RPMI8226 (cell line): ENCODE measurements around the gene LMOD1.
"Not testable (repeated sequence)": the region's sequence is repeated elsewhere in the genome, so short reads cannot be mapped to it uniquely, and the experiment has no call there.

ENCODE experiments used
- DNase-seq: peaks from one replicate; pipeline ENCODE4 v3.0.0-alpha.2; 2015

Gene LMOD1

GRCh38 chr1:201912832-201913231 lies 33.5 kb downstream of the LMOD1 start:
- no peak for DNase-seq

- DNase-seq = no peak
These were observed 34.3 kb downstream of the LMOD1 start for GRCh38 chr1:201911826-201912571.

GRCh38 chr1:201907621-201908020 lies 38.7 kb downstream of the LMOD1 start:
- no peak for DNase-seq

- DNase-seq = no peak
These were observed 40.0 kb downstream of the LMOD1 start for GRCh38 chr1:201906336-201906735.

GRCh38 chr1:201905234-201905890 lies 41.0 kb downstream of the LMOD1 start:
- DNase-seq = no peak

DNA sequence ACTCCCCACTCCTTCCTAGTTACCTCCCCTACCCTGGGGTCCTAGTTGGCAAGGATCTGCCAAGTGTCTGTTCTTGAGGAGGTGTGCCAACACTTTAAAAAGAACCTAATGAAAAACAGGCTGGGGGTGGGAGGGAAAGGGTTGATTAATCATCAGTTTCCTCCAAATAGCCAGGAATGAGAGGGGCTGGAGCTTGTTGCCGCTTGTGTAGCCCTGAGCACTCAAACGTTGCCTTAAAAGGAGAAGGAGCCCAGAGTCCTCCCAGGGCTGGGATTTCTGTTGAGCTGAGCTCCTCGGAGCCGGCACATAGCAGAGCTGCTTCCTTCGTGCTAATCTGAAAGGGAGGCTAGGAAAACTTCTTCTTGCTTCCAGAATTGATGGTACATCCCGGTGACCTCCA lies 41.8 kb downstream of the LMOD1 start:
- no peak for DNase-seq

GRCh38 chr1:201903135-201903534 lies 43.2 kb downstream of the LMOD1 start:
- DNase-seq = no peak

GRCh38 chr1:201902198-201902597 lies 44.1 kb downstream of the LMOD1 start:
- DNase-seq = no peak

DNA sequence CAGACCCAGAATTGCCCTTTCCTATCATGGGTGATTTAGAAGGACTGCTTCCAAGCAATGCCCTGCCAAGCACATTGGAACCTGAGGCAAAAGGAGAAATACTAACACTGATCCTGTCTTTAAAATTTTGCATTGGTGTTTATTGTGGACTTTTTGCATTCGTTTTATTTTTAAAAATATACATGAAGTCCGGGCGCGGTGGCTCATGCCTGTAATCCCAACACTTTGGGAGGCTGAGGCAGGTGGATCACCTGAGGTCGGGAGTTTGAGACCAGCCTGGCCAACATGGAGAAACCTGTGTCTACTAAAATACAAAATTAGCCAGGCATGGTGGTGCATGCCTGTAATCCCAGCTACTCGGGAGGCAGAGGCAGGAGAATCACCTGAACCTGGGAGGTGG lies 45.3 kb downstream of the LMOD1 start:
- DNase-seq = not testable (repeated sequence)

GRCh38 chr1:201900476-201900875 lies 45.9 kb downstream of the LMOD1 start:
- DNase-seq = no peak

DNA sequence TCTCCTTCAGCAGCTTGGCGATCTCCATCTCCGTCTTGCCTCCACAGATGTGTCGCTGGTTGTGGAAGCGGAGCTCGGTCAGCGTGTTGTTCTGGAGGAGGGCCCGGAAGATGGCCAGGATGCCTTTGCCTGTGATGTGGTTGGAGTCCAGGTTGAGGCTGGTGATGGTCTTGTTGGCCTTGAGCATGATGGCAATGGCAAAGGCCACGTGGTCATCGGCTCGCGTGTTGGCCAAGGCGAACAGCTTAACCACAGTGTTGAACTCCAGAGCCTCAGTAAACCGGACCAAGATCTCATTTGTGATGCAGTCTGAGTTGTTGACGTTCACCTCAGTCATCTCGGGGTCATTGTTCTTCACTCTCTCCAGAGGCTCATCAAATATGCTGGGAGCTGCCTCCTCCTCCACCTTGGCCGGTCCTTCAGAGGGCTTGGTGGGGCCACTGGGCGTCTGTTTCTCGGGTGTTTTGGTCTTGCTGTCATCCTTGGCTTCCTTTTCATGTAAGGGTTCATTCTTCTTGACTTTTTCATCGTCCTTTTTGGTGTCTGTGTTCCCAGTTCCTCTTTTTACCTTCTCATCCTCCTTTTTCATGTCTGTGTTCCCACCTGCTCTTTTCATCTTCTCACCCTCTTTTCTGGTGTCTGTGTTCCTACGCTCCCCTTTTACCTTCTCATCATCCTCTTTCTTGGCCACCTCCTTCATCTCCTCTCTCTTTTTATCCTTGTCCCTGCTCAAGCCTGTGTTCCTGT lies 46.5 kb downstream of the LMOD1 start:
- no peak for DNase-seq

DNA sequence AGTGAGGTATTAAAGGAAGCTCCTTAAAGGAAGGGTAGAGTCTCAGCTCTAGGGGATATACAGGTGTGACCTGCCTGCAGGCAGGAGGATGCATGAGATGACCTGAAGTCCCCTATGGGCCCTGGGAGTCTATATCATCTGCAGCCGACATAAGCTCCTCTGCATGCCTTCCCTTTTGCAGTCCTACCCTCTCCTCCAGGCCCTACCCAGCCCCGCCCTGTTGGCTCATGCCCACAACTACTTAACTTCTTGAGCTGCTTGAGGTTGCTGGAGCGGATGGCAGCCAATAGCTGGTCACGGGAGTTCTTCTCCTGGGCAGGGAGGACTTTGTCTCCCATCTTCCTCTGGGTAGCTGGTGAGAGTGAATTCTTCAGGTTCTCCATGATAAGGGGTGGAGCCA lies 47.4 kb downstream of the LMOD1 start:
- DNase-seq = no peak

DNA sequence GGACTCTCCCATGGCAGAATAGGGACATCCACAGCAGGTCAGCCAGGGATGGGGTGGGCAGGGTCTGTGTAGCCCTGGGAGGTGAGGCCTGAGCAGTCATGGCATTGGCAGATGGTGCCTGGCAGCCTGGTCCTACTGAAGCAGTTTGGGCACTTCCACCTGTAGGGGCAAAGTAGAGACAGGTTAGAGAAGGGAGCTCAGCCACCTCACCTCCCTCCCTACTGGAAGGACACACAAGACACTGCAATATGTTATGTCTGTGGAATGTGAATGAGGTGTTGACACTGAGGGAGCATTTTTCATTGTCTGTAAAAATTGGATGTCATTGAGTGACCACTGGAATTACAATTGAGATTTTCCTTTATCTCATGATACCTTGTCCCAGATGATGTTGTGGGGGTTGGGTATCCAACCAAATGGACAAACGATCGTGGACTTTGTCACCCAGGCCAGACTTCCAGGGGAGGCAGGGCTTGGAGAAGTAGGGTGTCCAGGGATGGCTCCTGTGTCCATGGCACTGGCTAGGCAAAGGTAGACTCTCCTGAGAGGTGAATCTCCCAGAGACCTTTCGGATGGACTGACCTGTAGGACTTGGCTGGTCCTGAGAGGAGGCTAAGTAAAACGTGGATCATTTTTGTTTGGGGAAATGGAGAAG lies 48.0 kb downstream of the LMOD1 start:
- DNase-seq = peak; percentile 33

GRCh38 chr1:201896951-201897391 lies 49.4 kb downstream of the LMOD1 start:
- DNase-seq = peak; percentile 62

- DNase-seq = peak; percentile 93
These were observed 50.2 kb downstream of the LMOD1 start for GRCh38 chr1:201895913-201896807.

DNA sequence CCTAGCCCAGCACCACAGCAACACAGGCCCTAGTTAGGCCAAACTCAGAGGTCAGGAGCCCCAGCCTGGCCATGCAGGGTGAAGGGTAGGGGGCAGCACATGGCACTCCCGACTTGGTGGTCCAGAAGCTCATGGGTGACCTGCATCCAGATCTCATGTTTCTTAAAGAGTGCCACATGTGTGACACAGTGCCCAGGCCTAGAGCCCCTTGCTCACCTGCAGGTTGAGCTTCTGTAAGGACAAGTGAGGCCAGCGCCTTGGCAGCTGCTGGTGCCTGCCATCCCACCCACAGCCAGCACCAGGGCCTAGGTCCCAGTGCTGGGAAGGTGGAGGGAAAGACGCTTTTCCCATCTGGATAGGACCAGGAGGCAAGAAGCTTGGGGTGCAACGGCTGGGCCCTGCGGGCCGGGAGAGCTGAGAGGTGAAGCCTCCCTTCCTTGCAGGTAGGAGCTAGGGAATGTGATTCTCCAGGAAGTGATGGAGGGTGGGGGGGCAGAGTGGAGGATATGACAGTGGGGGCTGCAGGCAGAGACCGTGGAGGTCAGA lies 51.2 kb downstream of the LMOD1 start:
- no peak for DNase-seq

DNA sequence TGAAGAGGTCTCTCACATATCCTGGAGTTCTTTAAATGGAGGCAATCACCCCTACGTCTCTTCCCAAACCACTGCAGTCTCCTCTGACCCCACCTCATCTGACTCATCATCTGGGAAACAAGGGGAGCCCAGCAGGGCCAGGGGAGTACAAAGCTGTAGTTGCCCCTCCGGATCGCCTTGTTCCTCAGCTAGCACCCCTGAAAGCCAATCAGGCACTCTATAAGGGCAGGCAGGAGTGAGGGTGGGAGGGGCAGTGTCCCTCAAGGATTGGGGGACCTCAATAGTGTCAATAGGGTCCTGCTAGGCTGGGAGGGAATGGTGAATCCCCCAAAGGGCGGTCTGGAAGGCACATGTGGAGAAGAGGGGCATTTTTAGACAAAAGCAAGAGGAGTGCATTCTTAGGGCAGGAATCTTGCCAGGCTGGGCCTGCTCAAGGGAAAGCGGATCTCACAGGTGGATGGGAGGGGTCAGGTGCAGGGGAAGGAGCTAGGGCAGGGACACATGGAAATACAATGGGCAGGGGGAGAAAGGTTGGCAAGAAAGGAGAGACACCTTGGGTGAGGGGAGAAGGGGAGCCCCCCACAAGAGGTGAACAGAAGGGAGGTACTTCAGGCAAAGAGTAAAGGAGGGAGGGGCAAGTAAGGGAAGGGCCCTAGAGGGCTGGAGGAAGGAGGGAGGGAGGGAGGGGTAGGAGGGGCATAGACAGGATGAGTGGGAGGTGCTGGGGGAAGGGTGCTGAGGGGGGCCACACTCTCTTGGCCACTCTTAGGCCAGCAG lies 51.8 kb downstream of the LMOD1 start:
- no peak for DNase-seq

DNA sequence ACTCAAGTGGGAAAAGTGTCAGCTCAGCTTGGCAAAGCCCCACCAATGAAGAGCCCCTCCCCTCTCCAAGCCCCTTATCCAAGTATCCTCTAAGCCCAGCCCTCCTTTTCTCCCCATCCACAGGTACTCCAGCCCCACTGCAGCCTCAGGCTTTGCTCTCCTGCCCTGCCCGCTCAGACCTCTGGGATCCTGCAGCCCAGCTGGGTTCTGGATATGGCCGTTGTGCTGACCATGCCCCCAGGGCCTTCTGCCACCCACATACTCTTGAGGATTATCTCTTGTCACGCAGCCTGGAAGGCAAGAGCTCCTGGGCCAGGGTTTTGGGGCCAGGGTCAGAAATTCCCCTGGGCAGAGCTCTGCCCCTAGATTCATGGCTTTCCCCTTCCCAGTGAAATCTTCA lies 52.9 kb downstream of the LMOD1 start:
- DNase-seq = no peak

DNA sequence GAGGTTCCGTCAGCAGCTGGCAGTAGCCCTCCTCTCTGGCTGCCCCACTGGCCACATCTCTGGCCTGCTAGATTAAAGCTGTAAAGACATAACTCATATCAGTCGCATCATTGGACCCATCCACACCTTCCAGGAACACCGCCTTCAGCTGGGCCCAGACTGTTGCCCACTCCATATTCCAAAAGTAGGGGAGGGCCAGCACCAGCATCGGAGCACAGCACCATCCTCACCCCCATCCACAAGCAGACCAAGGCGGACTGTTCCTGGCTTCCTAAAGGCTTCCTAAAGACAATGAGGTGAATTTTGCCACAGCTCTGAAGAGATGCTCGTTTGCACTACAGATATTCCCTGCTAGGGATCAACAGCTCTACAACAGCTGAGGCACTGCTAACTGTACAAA lies 54.1 kb downstream of the LMOD1 start:
- DNase-seq = no peak

DNA sequence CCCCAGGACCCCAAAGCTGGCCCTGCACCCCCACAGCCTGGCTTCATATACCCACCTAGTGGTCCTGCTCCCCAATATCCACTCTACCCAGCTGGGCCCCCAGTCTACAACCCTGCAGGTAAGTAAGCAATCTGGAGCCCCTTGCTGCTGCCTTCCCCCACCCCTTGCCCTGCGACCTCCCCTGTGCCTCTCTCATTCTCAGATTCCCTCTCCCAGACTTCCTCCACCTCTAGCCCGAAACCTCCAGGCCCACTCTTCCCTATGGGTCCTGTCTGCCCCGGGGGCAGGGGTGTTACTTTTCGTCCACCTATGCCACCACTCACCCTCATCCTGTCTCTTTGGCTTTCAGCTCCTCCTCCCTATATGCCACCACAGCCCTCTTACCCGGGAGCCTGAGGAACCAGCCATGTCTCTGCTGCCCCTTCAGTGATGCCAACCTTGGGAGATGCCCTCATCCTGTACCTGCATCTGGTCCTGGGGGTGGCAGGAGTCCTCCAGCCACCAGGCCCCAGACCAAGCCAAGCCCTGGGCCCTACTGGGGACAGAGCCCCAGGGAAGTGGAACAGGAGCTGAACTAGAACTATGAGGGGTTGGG lies 54.8 kb downstream of the LMOD1 start:
- DNase-seq = no peak
